Astrocyte (in vitro differentiated cells and primary cell): Measurements from ENCODE around the gene LYL1. TPM values are rescaled to one million over a fixed set of nuclear protein-coding genes. Genes with fewer than 3 reads are reported as not detected.

Source experiments
- DNase-seq: peaks from one replicate; pipeline ENCODE4 v3.0.0-alpha.2; 2010; ENCODE audit warnings: low read depth
- FAIRE-seq: peaks from 2 replicates; lab custom pipeline; 2011; peaks lifted over from hg19 to GRCh38; lab: Jason Lieb, UNC
- H2AFZ ChIP-seq: 2 replicates; pipeline ENCODE4 v1.6.0; 2012; ENCODE audit warnings: low read depth, low read length, inconsistent platforms
- H3K27ac ChIP-seq: 2 replicates; pipeline ENCODE4 v1.5.1; 2011; ENCODE audit warnings: low read depth, low read length, inconsistent platforms
- H3K27me3 ChIP-seq: 2 replicates; pipeline ENCODE4 v1.6.0; 2011; ENCODE audit warnings: low read length, inconsistent platforms; ENCODE audit not compliant: insufficient read depth
- H3K36me3 ChIP-seq: 2 replicates; pipeline ENCODE4 v1.5.1; 2011; ENCODE audit warnings: low read length, inconsistent platforms; ENCODE audit not compliant: insufficient read depth
- H3K4me1 ChIP-seq: 2 replicates; pipeline ENCODE4 v1.5.1; 2011; ENCODE audit warnings: low read length, inconsistent platforms; ENCODE audit not compliant: insufficient read depth
- H3K4me2 ChIP-seq: 2 replicates; pipeline ENCODE4 v1.6.0; 2012; ENCODE audit warnings: low read length, inconsistent platforms
- H3K4me3 ChIP-seq: 2 replicates; pipeline ENCODE4 v1.5.1; 2011; ENCODE audit warnings: low read depth, mild to moderate bottlenecking, low read length, inconsistent platforms; ENCODE audit not compliant: insufficient read depth
- H3K79me2 ChIP-seq: 2 replicates; pipeline ENCODE4 v1.6.0; 2012; ENCODE audit warnings: mild to moderate bottlenecking, low read length, inconsistent platforms; ENCODE audit not compliant: insufficient read depth
- H3K9ac ChIP-seq: 2 replicates; pipeline ENCODE4 v1.6.0; 2012; ENCODE audit warnings: mild to moderate bottlenecking, low read length, inconsistent platforms
- H3K9me3 ChIP-seq: 2 replicates; pipeline ENCODE4 v1.5.1; 2012; ENCODE audit warnings: low read depth, mild to moderate bottlenecking, low read length, inconsistent platforms; ENCODE audit not compliant: insufficient read depth
- H4K20me1 ChIP-seq: 2 replicates; pipeline ENCODE4 v1.6.0; 2012; ENCODE audit warnings: low read length, inconsistent platforms; ENCODE audit not compliant: insufficient read depth
- H3K27ac Mint-ChIP-seq: one replicate; pipeline ENCODE4 v1.8.0; 2021; ENCODE audit warnings: mild to moderate bottlenecking, mixed read lengths; ENCODE audit not compliant: unreplicated experiment
- H3K27me3 Mint-ChIP-seq: one replicate; pipeline ENCODE4 v1.8.0; 2021; ENCODE audit warnings: low read depth, mixed read lengths; ENCODE audit not compliant: unreplicated experiment
- H3K36me3 Mint-ChIP-seq: one replicate; pipeline ENCODE4 v1.8.0; 2021; ENCODE audit warnings: low read depth, mixed read lengths; ENCODE audit not compliant: unreplicated experiment
- H3K4me1 Mint-ChIP-seq: one replicate; pipeline ENCODE4 v1.8.0; 2021; ENCODE audit warnings: low read depth, mixed read lengths; ENCODE audit not compliant: unreplicated experiment
- H3K4me3 Mint-ChIP-seq: one replicate; pipeline ENCODE4 v1.8.0; 2021; ENCODE audit warnings: mild to moderate bottlenecking, moderate library complexity, mixed read lengths; ENCODE audit not compliant: unreplicated experiment
- H3K9me3 Mint-ChIP-seq: one replicate; pipeline ENCODE4 v1.8.0; 2021; ENCODE audit warnings: mild to moderate bottlenecking, mixed read lengths; ENCODE audit not compliant: unreplicated experiment
- CTCF ChIP-seq: IDR thresholded peaks from 2 replicates; pipeline ENCODE4 v1.5.1; 2011; ENCODE audit warnings: low read depth, mild to moderate bottlenecking, inconsistent platforms, low read length, moderate library complexity; ENCODE audit not compliant: insufficient read depth
- EZH2 ChIP-seq: IDR thresholded peaks from 2 replicates; pipeline ENCODE4 v1.6.1; 2012; ENCODE audit warnings: mild to moderate bottlenecking, low read length, inconsistent platforms; ENCODE audit not compliant: insufficient read depth
- total RNA-seq: library from RNA; stranded (reverse); gene quantifications from 2 replicates; pipeline ENCODE4 v1.2.1, GENCODE V29; 2021

The LYL1 gene
- total RNA-seq, 1 donor from 2014 or later, result 0.27 TPM

- H3K9me3 Mint-ChIP-seq, result no peaks in the 10 kb centered on the region
- H3K4me3 Mint-ChIP-seq, result no peak overlapping the region
- peaks cover 17% of the 10 kb centered on the region for H3K36me3 Mint-ChIP-seq
- Histone ChIP-seq H3K4me2 (no peak overlapping the region), H3K27ac (no peak overlapping the region), H3K27me3 (no peaks in the 10 kb centered on the region), H3K36me3 (peaks cover 2% of the 10 kb centered on the region), H3K4me3 (no peak overlapping the region), H2AFZ (no peak overlapping the region), H3K9ac (no peak overlapping the region), H4K20me1 (peaks cover 36% of the 10 kb centered on the region), H3K4me1 (peaks cover 20% of the 10 kb centered on the region), H3K9me3 (no peaks in the 10 kb centered on the region), H3K79me2 (peaks cover 5% of the 10 kb centered on the region)
- H3K4me1 Mint-ChIP-seq, result peaks cover 4% of the 10 kb centered on the region
- DNase-seq (no peak), FAIRE-seq (no peak)
- no peak overlapping the region for H3K27ac Mint-ChIP-seq
- H3K27me3 Mint-ChIP-seq, result peaks cover 66% of the 10 kb centered on the region
- TF ChIP-seq CTCF, result no peak
- no peak for TF ChIP-seq EZH2
Measured at GRCh38 chr19:13077240-13077639, 25.4 kb downstream of the LYL1 start.

- no peak overlapping the region for H3K9ac ChIP-seq
- no peaks in the 10 kb centered on the region for H3K9me3 ChIP-seq
- peaks cover 40% of the 10 kb centered on the region for H4K20me1 ChIP-seq
- peaks cover 2% of the 10 kb centered on the region for H3K36me3 ChIP-seq
- peaks cover 17% of the 10 kb centered on the region for H3K36me3 Mint-ChIP-seq
- H3K4me1 Mint-ChIP-seq, result peaks cover 3% of the 10 kb centered on the region
- no peak for FAIRE-seq
- H3K4me1 ChIP-seq, result peaks cover 17% of the 10 kb centered on the region
- no peak overlapping the region for H2AFZ ChIP-seq
- H3K79me2 ChIP-seq, result peaks cover 9% of the 10 kb centered on the region
- no peak overlapping the region for H3K4me3 Mint-ChIP-seq
- H3K9me3 Mint-ChIP-seq, result no peaks in the 10 kb centered on the region
- no peak overlapping the region for H3K4me2 ChIP-seq
- TF ChIP-seq EZH2 (no peak), CTCF (no peak)
- H3K27ac Mint-ChIP-seq, result no peak overlapping the region
- H3K27me3 ChIP-seq, result no peaks in the 10 kb centered on the region
- H3K27me3 Mint-ChIP-seq, result peaks cover 66% of the 10 kb centered on the region
- no peak overlapping the region for H3K27ac ChIP-seq
- no peak for DNase-seq
- no peak overlapping the region for H3K4me3 ChIP-seq
Measured at GRCh38 chr19:13076787-13077186, 25.9 kb downstream of the LYL1 start.

- no peak overlapping the region for H3K4me3 Mint-ChIP-seq
- H3K27ac ChIP-seq, result no peak overlapping the region
- peaks cover 13% of the 10 kb centered on the region for H3K79me2 ChIP-seq
- H2AFZ ChIP-seq, result no peak overlapping the region
- no peaks in the 10 kb centered on the region for H3K9me3 Mint-ChIP-seq
- H3K9ac ChIP-seq, result no peak overlapping the region
- peaks cover 68% of the 10 kb centered on the region for H3K27me3 Mint-ChIP-seq
- H3K4me3 ChIP-seq, result no peak overlapping the region
- no peak for FAIRE-seq
- TF ChIP-seq CTCF, result no peak
- TF ChIP-seq EZH2, result no peak
- no peaks in the 10 kb centered on the region for H3K9me3 ChIP-seq
- peaks cover 2% of the 10 kb centered on the region for H3K36me3 ChIP-seq
- peaks cover 3% of the 10 kb centered on the region for H3K4me1 Mint-ChIP-seq
- H4K20me1 ChIP-seq, result peaks cover 45% of the 10 kb centered on the region
- peaks cover 17% of the 10 kb centered on the region for H3K36me3 Mint-ChIP-seq
- no peak overlapping the region for H3K4me2 ChIP-seq
- H3K27ac Mint-ChIP-seq, result no peak overlapping the region
- H3K4me1 ChIP-seq, result peaks cover 16% of the 10 kb centered on the region
- H3K27me3 ChIP-seq, result no peaks in the 10 kb centered on the region
- no peak for DNase-seq
Measured at GRCh38 chr19:13076320-13076719, 26.3 kb downstream of the LYL1 start.
